Kidney epithelial cell (primary cell): ENCODE results near the gene RBM17. TPM values are rescaled to one million over a fixed set of nuclear protein-coding genes. Genes with fewer than 3 reads are reported as not detected.

Experiments used
- DNase-seq: peaks from one replicate; pipeline ENCODE4 v3.0.0-alpha.2; 2010; ENCODE audit warnings: low read depth
- H3K27me3 ChIP-seq: 2 replicates; pipeline ENCODE4 v1.6.0; 2011; ENCODE audit warnings: low read length; ENCODE audit not compliant: control insufficient read depth, insufficient read depth
- H3K36me3 ChIP-seq: 2 replicates; pipeline ENCODE4 v1.5.1; 2011; ENCODE audit warnings: low read length; ENCODE audit not compliant: control insufficient read depth, insufficient read depth
- H3K4me3 ChIP-seq: 2 replicates; pipeline ENCODE4 v1.5.1; 2011; ENCODE audit warnings: low read depth, mild to moderate bottlenecking, control low read depth, low read length
- CTCF ChIP-seq: IDR thresholded peaks from 2 replicates; pipeline ENCODE4 v1.5.1; 2011; ENCODE audit warnings: mild to moderate bottlenecking, moderate library complexity, low read length, control low read depth, inconsistent platforms; ENCODE audit not compliant: insufficient read depth, poor library complexity, severe bottlenecking
- total RNA-seq: library from RNA; depleted of rRNA; stranded (reverse); fragments of >200 nt; gene quantifications from 2 replicates; pipeline ENCODE4 v1.2.3, GENCODE V29; 2015

RBM17 gene
- total RNA-seq, 1 donor from 2014 or later, result 37.8 TPM

- peaks cover 1% of the 10 kb centered on the region for H3K36me3 ChIP-seq
- DNase-seq, result no peak
- no peaks in the 10 kb centered on the region for H3K27me3 ChIP-seq
- H3K4me3 ChIP-seq, result no peak overlapping the region
- no peak for TF ChIP-seq CTCF
Observed at GRCh38 chr10:6115824-6116350, 27.1 kb downstream of the RBM17 start.

GRCh38 chr10:6116806-6117205, 28.0 kb downstream of the RBM17 start:
- no peak for TF ChIP-seq CTCF
- Histone ChIP-seq H3K27me3 (no peaks in the 10 kb centered on the region), H3K4me3 (no peak overlapping the region), H3K36me3 (peaks cover 1% of the 10 kb centered on the region)
- no peak for DNase-seq

DNA sequence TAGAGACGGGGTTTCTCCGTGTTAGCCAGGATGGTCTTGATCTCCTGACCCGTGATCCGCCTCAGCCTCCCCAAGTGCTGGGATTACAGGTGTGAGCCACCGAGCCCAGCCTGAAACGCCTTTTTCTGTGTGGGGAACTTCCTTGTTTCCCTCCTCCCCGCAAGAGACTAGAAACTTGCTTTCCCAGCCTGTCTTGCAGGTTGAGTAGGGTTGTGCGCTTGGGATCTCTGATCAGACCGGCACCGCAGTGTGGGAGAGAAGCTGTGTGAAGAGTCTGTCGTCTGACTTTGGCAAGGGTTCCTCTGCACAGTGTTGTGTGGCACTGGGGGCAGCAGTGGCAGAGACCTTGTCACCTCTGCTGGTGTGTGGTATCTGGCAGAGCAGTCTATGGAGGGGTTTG, 28.9 kb downstream of the RBM17 start:
- Histone ChIP-seq H3K27me3 (no peaks in the 10 kb centered on the region), H3K4me3 (no peak overlapping the region), H3K36me3 (no peaks in the 10 kb centered on the region)
- TF ChIP-seq CTCF, result no peak
- no peak for DNase-seq

- Histone ChIP-seq H3K36me3 (no peaks in the 10 kb centered on the region), H3K27me3 (no peaks in the 10 kb centered on the region), H3K4me3 (no peak overlapping the region)
- no peak for TF ChIP-seq CTCF
- DNase-seq, result no peak
Observed at GRCh38 chr10:6119423-6119822, 30.6 kb downstream of the RBM17 start.

- Histone ChIP-seq H3K36me3 (no peaks in the 10 kb centered on the region), H3K4me3 (no peak overlapping the region), H3K27me3 (no peaks in the 10 kb centered on the region)
- TF ChIP-seq CTCF, result no peak
- DNase-seq, result no peak
Observed at GRCh38 chr10:6119962-6120361, 31.1 kb downstream of the RBM17 start.

GRCh38 chr10:6120691-6121090, 31.9 kb downstream of the RBM17 start:
- TF ChIP-seq CTCF, result no peak
- Histone ChIP-seq H3K36me3 (no peaks in the 10 kb centered on the region), H3K27me3 (no peaks in the 10 kb centered on the region), H3K4me3 (no peak overlapping the region)
- no peak for DNase-seq
